RPMI8226 (cell line): ENCODE measurements around the gene POU6F2.

ENCODE experiments used
- DNase-seq: peaks from one replicate; pipeline ENCODE4 v3.0.0-alpha.2; 2015

The POU6F2 gene

DNA sequence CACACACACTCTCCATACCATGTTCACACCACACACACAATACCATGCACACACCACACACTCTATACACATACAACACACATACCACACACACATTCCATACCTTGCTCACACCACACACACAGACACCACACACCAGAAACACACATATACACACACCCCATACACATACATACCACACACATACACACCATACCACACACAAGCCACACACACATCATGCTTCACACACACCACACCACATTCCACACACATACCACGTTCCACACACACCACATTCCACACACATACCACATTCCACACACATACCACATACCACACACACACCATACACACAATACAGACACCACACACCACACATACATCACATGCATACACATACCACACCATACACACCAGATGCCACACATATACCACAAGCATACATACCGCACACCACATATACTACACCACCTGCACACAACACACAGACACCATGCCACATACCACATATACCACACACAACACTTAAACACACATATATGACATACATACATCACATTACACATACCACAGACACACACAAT, 282.7 kb downstream of the POU6F2 start:
- no peak for DNase-seq

DNA sequence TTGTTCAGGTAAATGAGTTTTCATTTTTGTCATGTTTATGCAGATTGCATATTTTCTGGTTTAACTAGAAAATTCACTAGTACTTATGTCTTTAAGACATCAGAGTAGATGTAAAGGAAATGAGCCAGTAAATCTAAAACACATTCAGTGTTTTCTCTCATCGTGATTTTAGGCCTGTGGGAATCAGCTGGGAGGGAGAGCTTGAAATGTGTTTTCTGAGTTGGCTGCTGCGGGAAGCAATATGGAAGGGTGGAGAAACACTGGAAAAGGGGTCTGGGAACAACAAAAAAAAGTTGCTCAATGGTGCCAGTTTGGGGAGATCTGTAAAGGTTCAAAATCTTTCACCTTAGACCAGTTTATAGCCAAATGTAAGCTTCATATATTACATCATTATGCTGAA, 284.1 kb downstream of the POU6F2 start:
- no peak for DNase-seq

GRCh38 chr7:39265641-39266591, 288.2 kb downstream of the POU6F2 start:
- DNase-seq = no peak

DNA sequence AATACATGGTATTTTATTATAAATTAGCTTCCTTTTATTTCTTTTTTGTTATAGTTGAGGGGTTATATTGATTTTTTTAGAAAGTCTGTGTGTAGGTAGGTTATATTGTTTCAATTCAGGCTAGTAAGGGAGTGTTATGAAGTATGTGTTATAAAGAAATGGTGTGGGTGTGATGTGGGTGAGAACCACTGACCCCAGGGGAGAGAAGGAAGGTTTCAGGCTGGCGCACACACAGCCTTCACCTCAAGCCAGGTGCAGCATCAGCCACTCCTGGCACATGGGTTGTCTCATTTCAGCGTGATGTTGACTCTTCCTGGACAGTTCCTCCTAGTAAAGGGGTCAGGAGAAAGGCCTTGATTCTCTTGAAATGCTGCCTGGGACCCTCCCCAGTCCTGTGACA, 291.3 kb downstream of the POU6F2 start:
- no peak for DNase-seq

DNA sequence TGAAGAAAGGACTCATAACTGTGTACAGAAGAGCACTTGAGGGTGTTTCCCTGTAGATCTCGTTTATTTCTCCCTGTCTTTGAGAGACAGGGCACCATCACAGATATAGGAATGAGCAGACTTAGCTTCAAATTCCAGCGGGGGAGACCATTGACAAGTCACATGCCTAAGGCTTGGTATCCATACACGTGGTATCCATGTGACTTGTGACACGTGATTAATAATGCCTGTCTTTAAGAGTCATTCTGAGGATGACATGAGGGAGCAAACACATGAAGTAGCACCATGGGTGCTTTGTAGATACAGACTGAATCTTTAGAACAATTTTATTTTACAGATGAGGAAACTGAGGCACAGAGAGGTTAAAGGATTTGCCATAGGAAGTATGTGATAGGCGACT, 292.3 kb downstream of the POU6F2 start:
- no peak for DNase-seq

GRCh38 chr7:39271402-39271801, 293.7 kb downstream of the POU6F2 start:
- DNase-seq = no peak

- DNase-seq = no peak
These were observed 294.4 kb downstream of the POU6F2 start for GRCh38 chr7:39272111-39272510.

GRCh38 chr7:39272691-39273090, 295.0 kb downstream of the POU6F2 start:
- DNase-seq = no peak

DNA sequence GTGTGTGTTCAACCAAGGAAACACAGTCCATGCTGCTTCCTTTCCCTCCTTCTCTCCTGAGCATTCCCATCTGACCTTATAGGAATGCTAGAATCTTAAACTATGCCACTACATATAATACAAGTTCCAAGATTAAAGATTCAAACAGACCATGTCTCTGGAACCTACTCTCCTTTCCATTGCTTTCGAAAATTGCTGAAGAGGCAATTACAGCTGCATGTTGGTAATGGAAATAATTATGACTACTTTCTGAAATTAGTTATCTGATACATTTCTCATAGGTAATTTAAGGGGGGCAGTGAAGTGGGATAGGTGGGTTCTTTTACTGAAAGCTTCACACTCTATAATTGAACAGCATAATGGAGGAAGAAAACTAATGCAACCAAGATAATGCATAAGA, 302.6 kb downstream of the POU6F2 start:
- no peak for DNase-seq

- DNase-seq = no peak
These were observed 307.5 kb downstream of the POU6F2 start for GRCh38 chr7:39285256-39285655.

GRCh38 chr7:39288303-39288702, 310.6 kb downstream of the POU6F2 start:
- DNase-seq = no peak

GRCh38 chr7:39291628-39292410, 314.1 kb downstream of the POU6F2 start:
- DNase-seq = no peak

DNA sequence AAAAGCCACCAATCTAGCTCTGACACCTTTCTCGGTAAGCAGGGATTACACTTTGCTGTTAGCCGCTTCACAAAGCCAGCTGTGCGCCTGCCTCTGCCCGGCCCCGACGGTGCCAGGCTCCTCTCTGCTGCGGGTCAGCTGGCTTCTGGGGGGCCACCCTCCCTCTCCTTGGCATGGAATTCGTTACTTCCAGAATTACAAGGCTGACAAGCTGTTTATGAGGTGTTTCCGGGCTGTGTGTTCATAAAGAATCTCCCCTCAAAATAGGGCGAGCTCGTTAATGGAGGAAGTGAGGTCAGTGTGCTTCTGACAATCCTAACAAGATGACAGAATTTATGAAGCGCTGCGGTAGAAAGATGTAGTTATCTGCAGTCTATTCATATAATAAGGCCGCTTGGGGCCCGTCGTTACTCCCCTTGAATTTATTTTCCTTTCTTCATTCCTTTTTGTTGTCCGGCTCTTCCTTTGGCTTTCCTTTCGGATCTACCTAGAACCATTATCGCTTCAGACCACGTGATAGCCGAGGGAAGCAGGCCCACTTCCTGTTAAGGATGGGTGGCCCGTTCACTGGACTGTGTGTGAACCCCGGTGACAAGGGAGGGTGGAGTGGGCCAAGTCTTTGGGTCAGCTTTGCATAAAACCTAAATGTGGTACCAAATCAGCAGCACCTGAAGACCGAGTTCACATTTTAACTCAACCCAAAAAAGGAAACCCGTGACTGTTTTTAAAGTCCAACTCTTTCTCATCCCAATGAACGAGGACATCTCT, 315.5 kb downstream of the POU6F2 start:
- DNase-seq = no peak

DNA sequence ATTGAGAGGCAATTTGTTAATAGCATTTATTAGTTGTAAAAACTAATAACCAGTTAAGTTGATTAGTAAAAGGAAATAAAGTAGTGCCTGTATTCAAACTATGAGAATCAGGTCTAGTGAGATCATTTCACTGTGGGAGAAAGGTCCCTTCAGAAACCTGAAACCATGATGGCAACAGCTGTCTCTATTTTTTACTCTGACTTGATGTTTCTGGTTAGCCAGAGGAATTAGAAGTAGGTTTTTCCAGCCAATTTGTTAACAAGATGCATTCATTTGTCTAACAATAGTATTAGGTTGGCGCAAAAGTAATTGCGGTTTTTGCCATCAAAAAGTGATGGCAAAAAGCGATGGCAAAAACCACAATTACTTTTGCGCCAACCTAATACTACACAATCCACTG, 316.3 kb downstream of the POU6F2 start:
- DNase-seq = no peak

DNA sequence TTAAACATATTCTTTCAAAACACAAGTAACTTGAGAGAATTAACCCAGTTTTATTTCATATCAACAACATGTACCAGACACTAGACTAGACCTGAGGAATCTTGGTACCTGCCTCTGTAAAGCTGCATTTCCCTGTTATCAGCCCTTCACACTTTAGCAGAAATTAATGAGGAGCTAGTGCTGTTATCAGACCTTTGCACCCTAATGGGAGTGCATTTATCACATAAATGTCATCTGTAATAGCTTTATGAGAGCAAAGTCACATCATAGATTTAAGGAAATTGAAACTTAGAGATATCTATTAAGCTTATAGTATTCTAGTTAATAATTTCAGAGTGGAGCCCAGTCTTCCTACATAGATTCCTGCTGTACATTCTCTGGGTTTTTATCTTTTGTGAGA, 318.1 kb downstream of the POU6F2 start:
- no peak for DNase-seq

DNA sequence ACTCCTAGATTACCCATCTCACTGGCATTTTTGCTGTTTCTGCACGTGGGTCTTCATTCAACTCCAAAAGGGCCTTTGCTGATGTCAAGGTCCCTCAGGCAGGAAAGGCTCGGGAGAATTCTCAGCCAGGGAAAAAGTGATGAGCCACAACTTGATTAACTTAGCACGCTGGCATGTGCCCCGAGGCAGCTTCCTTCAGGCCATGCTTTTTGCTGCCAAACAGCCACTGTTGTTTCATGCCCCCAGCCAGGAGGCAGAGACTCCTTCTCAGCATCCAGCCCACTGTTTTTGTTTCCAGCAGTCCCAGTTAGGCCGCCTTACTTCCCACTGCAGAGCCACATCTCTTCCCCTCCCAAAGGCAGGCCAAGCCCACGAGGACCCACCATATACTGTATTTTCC, 322.0 kb downstream of the POU6F2 start:
- DNase-seq = no peak

GRCh38 chr7:39300276-39300675, 322.6 kb downstream of the POU6F2 start:
- no peak for DNase-seq

GRCh38 chr7:39301543-39301942, 323.8 kb downstream of the POU6F2 start:
- DNase-seq = no peak

DNA sequence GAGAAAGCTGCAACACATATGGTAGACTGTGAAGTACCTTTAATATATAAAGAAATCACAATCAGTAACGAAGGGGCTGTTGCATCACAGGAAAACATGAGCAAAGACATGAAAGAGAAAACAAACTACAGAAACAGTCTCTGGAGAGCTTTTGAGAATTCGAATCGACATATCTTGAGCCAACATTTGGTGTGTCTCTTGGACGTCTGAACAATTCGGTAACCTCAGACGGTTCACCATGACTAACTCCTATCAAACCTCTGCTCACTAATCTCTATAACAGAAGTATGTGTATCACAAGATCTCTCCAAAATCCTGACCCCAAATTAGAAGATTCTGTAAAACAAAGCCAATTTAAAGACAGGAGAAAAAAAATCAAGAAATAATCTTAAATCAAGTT, 326.5 kb downstream of the POU6F2 start:
- DNase-seq = no peak

- no peak for DNase-seq
These were observed 327.1 kb downstream of the POU6F2 start for GRCh38 chr7:39304668-39305405.

- no peak for DNase-seq
These were observed 328.4 kb downstream of the POU6F2 start for GRCh38 chr7:39306016-39306570.

- DNase-seq = no peak
These were observed 333.0 kb downstream of the POU6F2 start for GRCh38 chr7:39310699-39311098.
